HepG2 (cell line): ENCODE measurements around the gene SOBP. TPM values are rescaled to one million over a fixed set of nuclear protein-coding genes. Genes with fewer than 3 reads are reported as not detected.

Experiments
- ATAC-seq: fragments of 200-7000 bp; cut with Tn5 transposase; 3 replicates; pipeline ENCODE4 v1.9.1; 2020; ENCODE audit warnings: mild to moderate bottlenecking, moderate library complexity
- BruUV-seq: library from RNA; stranded (reverse); fragments of 400-500 nt; replicated peaks from 2 replicates; lab custom pipeline; 2021; lab: Mats Ljungman, UMichigan
- CTCF ChIA-PET: fragments of 300-600 bp; formaldehyde crosslinking; extraction: SDS; loops from one replicate; lab custom pipeline; 2021; ENCODE audit warnings: low total read pairs, inconsistent platforms, low intra/inter-chr PET ratio; lab: Yijun Ruan, JAX
- POLR2A ChIA-PET: fragments of 350-600 bp; sonication (Branson Sonifier 250); formaldehyde crosslinking; loops from one replicate; lab custom pipeline; 2020; ENCODE audit warnings: antibody characterized with exemption, inconsistent platforms; lab: Yijun Ruan, JAX
- DNase-seq: peaks from one replicate; pipeline ENCODE4 v3.0.0-alpha.2; 2015; ENCODE audit warnings: low spot score
- FAIRE-seq: peaks from 3 replicates; lab custom pipeline; 2011; peaks lifted over from hg19 to GRCh38; lab: Jason Lieb, UNC
- H2AFZ ChIP-seq: one replicate; pipeline ENCODE4 v1.6.1; 2011; ENCODE audit warnings: low read length, inconsistent platforms
- H3K27ac ChIP-seq: fragments of 300-600 bp; 3 replicates; pipeline ENCODE4 v1.8.0; 2011; ENCODE audit warnings: mixed run types, mild to moderate bottlenecking, mixed read lengths, low read length, inconsistent platforms; ENCODE audit not compliant: insufficient read depth; ENCODE audit errors: extremely low read length
- H3K27me3 ChIP-seq, 2 experiments: fragments of 200-600 bp in 1 of 2; 2 replicates in 1 of 2; 3 replicates in 1 of 2; pipeline versions ENCODE4 v1.6.0 to v1.8.0; 2011; ENCODE audit warnings: low read length in 2 of 2, mild to moderate bottlenecking in 2 of 2, moderate library complexity in 2 of 2, inconsistent platforms in 1 of 2; ENCODE audit not compliant: insufficient read depth in 2 of 2, control insufficient read depth in 1 of 2
- H3K36me3 ChIP-seq, 2 experiments: fragments of 200-600 bp in 1 of 2; replicated peaks in 1 of 2; 2 replicates in 1 of 2; 3 replicates in 1 of 2; pipeline versions ENCODE4 v1.5.1 to v1.8.0; 2011; ENCODE audit warnings: low read length in 2 of 2, inconsistent platforms in 1 of 2; ENCODE audit not compliant: insufficient read depth in 2 of 2, control insufficient read depth in 1 of 2
- H3K4me1 ChIP-seq: 2 replicates; pipeline ENCODE4 v1.5.1; 2012; ENCODE audit warnings: low read length, inconsistent platforms; ENCODE audit not compliant: insufficient read depth
- H3K4me2 ChIP-seq: 2 replicates; pipeline ENCODE4 v1.6.0; 2011; ENCODE audit warnings: low read depth, low read length, inconsistent platforms
- H3K4me3 ChIP-seq, 3 experiments: fragments of 200-600 bp in 1 of 3; sonication (generic), shearing (Covaris generic) in 1 of 3; replicated peaks in 1 of 3; 2 replicates each; pipeline ENCODE4 v1.5.1; 2011 to 2016; ENCODE audit warnings: low read length in 3 of 3, inconsistent platforms in 2 of 3, low read depth in 2 of 3, mild to moderate bottlenecking in 2 of 3, control low read depth in 1 of 3, mixed read lengths in 1 of 3; ENCODE audit not compliant: insufficient read depth in 1 of 3
- H3K79me2 ChIP-seq: one replicate; pipeline ENCODE4 v1.6.1; 2011; ENCODE audit warnings: low read length, inconsistent platforms; ENCODE audit not compliant: insufficient read depth
- H3K9ac ChIP-seq: 2 replicates; pipeline ENCODE4 v1.6.0; 2011; ENCODE audit warnings: mild to moderate bottlenecking, low read depth, low read length, inconsistent platforms; ENCODE audit not compliant: insufficient read depth
- H3K9me3 ChIP-seq: 2 replicates; pipeline ENCODE4 v1.5.1; 2012; ENCODE audit warnings: mild to moderate bottlenecking, low read length
- H4K20me1 ChIP-seq: 2 replicates; pipeline ENCODE4 v1.6.0; 2011; ENCODE audit warnings: inconsistent platforms, mild to moderate bottlenecking, low read length, moderate library complexity; ENCODE audit not compliant: insufficient read depth
- SNAPC2 ChIP-seq: sonication (generic); formaldehyde crosslinking; IDR thresholded peaks from 2 replicates; pipeline ENCODE4 v1.8.1; 2022; ENCODE audit warnings: mild to moderate bottlenecking, missing genetic modification reagents
- WGBS: methylation state at CpG from one replicate; pipeline ENCODE4 v1.1.6; 2017; ENCODE audit warnings: low lambda C conversion rate; 5-methylcytosine and 5-hydroxymethylcytosine counted together
- in situ Hi-C: cut with HindIII; loops from 2 replicates; pipeline ENCODE4 v1.10.0; 2017; ENCODE audit warnings: low pct_unique_long_range_greater_than_20kb; ENCODE audit not compliant: extremely low pct_ligation_motif_present
- intact Hi-C: fragments of 100-400 bp; cut with micrococcal nuclease; formaldehyde crosslinking; loops from one replicate; pipeline ENCODE4 v1.10.0; 2022; ENCODE audit not compliant: unreplicated experiment
- polyA plus RNA-seq, 8 experiments: library from polyadenylated mRNA; depleted of rRNA in 3 of 8; stranded (reverse) in 7 of 8; unstranded in 1 of 8; fragments of >200 nt; fragmentation: Illumina TruSeq in 4 of 8; extraction: Trizol in 4 of 8; gene quantifications; 2 replicates each; pipeline versions ENCODE4 v1.2.1 to v1.2.3, GENCODE V29; 2011 to 2016; ENCODE audit warnings: low read depth in 4 of 8, missing spikeins in 1 of 8, mixed read lengths in 1 of 8; ENCODE audit not compliant: insufficient read depth in 1 of 8
- total RNA-seq, 5 experiments: library from RNA; depleted of rRNA; stranded (reverse); fragments of >200 nt; fragmentation: Illumina TruSeq; extraction: Trizol; gene quantifications; 2 replicates each; pipeline ENCODE4 v1.2.3, GENCODE V29; 2016; ENCODE audit warnings: low read depth in 1 of 5
- TF ChIP-seq, protein P1 (sequence below): sonication (generic); formaldehyde crosslinking; conservative IDR thresholded peaks from 2 replicates; pipeline ENCODE4 v1.8.1; 2023; ENCODE audit warnings: missing genetic modification reagents

SOBP gene
- total and polyA plus RNA-seq, 2 of the 13 experiments (the other 11 are each of a cell fraction or from before 2014, with no cell fraction given): 1.5 to 6.9 TPM

DNA sequence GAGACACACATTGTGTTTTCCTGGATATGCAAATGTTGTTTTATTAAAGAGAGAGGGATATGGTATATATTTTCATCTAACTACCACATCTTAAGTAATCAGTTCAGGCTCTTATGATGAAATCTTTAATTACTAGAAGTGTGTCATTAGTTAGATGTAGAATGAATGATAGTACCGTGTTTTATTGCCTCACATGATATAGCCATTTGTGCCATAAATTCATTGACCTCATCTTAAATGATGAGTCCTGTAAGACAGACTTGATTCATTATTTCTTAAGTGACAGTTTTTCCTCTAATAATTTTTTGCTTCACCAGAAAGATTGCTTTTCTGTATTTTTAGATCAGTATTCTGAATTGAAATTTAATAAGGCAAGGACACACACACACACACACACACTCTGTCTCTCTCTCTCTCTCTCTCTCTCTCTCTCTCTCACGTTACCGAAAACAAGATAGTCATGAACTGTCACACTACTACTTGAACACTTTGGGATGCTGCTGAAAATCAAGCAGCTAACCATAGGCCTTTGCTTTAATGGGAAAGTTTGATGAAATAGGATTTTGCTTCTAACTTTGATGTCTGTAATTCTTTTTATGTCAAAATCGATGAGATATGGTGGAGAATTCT lies 140.5 kb downstream of the SOBP start (continued):
- no peak for TF ChIP-seq SNAPC2 (CRISPR knock-in tag)

DNA sequence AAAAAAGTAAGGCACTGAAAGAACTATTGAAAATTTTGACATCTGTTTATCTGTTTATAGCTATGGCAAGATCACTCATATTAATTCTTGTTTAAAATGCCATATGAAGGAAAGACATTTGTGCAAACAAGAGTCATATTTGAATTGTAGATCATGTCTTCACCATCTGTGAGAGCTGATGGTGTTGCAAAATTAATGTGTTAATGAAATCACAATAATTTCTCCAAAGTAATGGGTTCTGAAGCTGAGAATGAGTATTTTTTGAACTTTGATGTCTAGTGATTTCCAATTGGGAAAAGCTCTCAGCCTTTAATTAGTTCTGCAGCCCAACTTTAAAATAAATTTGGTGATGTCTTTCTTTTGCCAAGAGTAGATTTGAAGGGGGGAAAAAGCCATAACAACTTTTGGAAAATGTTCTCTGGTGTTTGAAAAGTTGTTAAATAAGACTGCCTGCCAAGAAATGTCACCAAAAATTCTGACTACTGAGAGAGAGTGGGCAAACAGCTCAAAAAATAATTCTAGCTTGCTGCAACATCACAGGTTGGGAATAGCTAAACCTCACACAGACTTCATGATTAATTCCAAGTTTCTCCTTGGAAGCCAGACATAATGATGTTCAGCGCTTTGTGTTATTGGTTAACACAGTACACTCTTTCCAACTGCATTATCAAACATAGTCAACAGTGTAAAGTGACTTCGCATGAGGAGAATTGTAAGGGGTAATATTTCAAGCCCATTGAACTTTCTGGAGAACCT lies 142.6 kb downstream of the SOBP start:
- H2AFZ ChIP-seq: no peak overlapping the region
- H3K79me2 ChIP-seq: no peaks in the 10 kb centered on the region
- intact Hi-C loops (no loop called here), in situ Hi-C loops (no loop called here)
- 96% methylated on average over 2 of the region's 2 CpGs for WGBS
- CTCF ChIA-PET: no interaction called here
- no peak overlapping the region for H3K4me2 ChIP-seq
- no peaks in the 10 kb centered on the region for H3K9me3 ChIP-seq
- no peaks in the 10 kb centered on the region for H3K27me3 ChIP-seq
- peaks cover 14 to 24% of the 10 kb centered on the region in 2 experiments for H3K36me3 ChIP-seq
- POLR2A ChIA-PET: no interaction called here
- BruUV-seq: no TSS peak
- H3K4me3 ChIP-seq: no peak overlapping the region
- no peak for ATAC-seq
- H3K4me1 ChIP-seq: no peaks in the 10 kb centered on the region
- TF ChIP-seq, protein P1, sequence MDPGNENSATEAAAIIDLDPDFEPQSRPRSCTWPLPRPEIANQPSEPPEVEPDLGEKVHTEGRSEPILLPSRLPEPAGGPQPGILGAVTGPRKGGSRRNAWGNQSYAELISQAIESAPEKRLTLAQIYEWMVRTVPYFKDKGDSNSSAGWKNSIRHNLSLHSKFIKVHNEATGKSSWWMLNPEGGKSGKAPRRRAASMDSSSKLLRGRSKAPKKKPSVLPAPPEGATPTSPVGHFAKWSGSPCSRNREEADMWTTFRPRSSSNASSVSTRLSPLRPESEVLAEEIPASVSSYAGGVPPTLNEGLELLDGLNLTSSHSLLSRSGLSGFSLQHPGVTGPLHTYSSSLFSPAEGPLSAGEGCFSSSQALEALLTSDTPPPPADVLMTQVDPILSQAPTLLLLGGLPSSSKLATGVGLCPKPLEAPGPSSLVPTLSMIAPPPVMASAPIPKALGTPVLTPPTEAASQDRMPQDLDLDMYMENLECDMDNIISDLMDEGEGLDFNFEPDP (CRISPR knock-in tag): no peak
- no peak overlapping the region for H3K27ac ChIP-seq
- no peak for DNase-seq
- H3K9ac ChIP-seq: no peak overlapping the region
- H4K20me1 ChIP-seq: no peaks in the 10 kb centered on the region
- FAIRE-seq: no peak
